RWPE2 (cell line): Measurements from ENCODE around the gene ELOF1.
"Not testable (repeated sequence)": the region's sequence is repeated elsewhere in the genome, so short reads cannot be mapped to it uniquely, and the experiment has no call there.

ENCODE experiments used
- ATAC-seq: fragments of 200-7000 bp; cut with Tn5 transposase; 3 replicates; pipeline ENCODE4 v1.9.1; 2021; ENCODE audit warnings: low read depth
- DNase-seq: peaks from one replicate; pipeline ENCODE4 v3.0.0-alpha.2; 2020; ENCODE audit warnings: low spot score
- H3K27ac ChIP-seq: fragments of 450-650 bp; 2 replicates; pipeline ENCODE4 v1.5.1; 2017; ENCODE audit warnings: mild to moderate bottlenecking; ENCODE audit not compliant: poor library complexity, severe bottlenecking
- H3K27me3 ChIP-seq: fragments of 250-450 bp; sonication (Bioruptor Pico); 2 replicates; pipeline ENCODE4 v1.5.1; 2021; ENCODE audit warnings: mild to moderate bottlenecking, moderate library complexity; ENCODE audit not compliant: insufficient read depth, poor library complexity, severe bottlenecking
- H3K36me3 ChIP-seq: fragments of 250-450 bp; sonication (Bioruptor Pico); 2 replicates; pipeline ENCODE4 v1.5.1; 2020; ENCODE audit warnings: low read depth, mild to moderate bottlenecking, moderate library complexity
- H3K4me1 ChIP-seq: fragments of 250-450 bp; sonication (Bioruptor Pico); 2 replicates; pipeline ENCODE4 v1.5.1; 2021; ENCODE audit warnings: mild to moderate bottlenecking, moderate library complexity; ENCODE audit not compliant: insufficient read depth, poor library complexity, severe bottlenecking
- H3K4me3 ChIP-seq: fragments of 250-450 bp; sonication (Bioruptor Pico); 2 replicates; pipeline ENCODE4 v1.5.1; 2021; ENCODE audit warnings: mild to moderate bottlenecking, moderate library complexity; ENCODE audit not compliant: severe bottlenecking
- H3K9me3 ChIP-seq: fragments of 250-450 bp; sonication (Bioruptor Pico); 2 replicates; pipeline ENCODE4 v1.5.1; 2021; ENCODE audit warnings: mild to moderate bottlenecking, moderate library complexity; ENCODE audit not compliant: severe bottlenecking
- CTCF ChIP-seq: fragments of 450-650 bp; IDR thresholded peaks from one replicate; pipeline ENCODE4 v1.5.1; 2017; ENCODE audit warnings: mild to moderate bottlenecking, moderate library complexity; ENCODE audit not compliant: poor library complexity, severe bottlenecking

ELOF1 gene

DNA sequence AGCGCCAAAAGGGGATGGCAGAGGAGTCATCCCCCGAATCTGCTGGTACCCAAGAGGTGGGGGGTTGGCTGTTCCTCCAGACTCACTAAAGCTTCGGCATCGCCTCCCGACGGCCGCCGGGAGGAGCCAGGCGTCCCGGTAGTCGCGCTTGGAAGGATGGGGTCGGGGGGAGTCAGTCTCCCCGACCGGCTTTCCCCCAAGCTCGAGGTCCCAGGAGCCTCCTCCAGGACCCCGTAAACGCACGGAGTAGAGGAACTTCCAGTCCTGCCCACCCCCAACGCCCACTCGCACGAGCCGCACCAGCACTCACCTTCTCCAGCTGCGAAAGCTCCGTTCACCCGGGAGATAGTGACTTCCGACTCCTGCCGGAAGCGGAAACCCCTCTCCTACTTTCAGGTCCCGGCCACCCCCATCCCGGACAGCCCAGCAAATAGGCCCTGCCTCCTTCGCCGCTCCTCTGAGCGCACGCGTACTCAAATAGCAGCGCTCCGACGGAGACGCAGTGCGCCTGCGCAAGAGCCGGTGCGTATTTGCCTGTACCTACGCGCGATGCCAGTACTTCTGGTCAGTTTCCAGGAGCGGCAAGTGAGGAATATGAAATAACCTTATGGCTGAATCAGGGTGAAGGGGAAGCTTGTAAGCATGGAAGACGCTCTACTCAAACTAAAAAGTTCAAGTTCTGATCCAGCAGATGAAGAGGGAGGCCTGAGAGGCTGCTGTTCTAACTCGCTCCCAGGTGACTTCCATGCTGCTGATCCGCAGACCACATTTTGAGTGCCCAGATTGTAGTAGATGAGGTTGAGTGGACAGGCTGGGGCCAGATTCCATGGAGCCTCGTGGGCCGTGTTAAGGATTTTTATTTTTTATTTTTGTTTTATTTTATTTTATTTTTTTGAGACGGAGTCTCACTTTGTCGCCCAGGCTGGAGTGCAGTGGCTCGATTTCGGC lies at the start of gene ELOF1:
ELOF1 (minus strand) TSS at position 350 of the 948 bp plus-strand sequence. CDS start 4,883 bp downstream, outside the sequence.
- ATAC-seq, result peak; percentile 98
- Histone ChIP-seq H3K4me1 (peaks cover 4% of the 10 kb centered on the region), H3K27ac (peak within 1 kb of the TSS; percentile 22)

GRCh38 chr19:11606484-11606883 lies 47.5 kb upstream of the ELOF1 start:
- Histone ChIP-seq H3K4me1 (no peaks in the 10 kb centered on the region), H3K9me3 (no peaks in the 10 kb centered on the region), H3K36me3 (peaks cover 45% of the 10 kb centered on the region), H3K27ac (no peak overlapping the region), H3K27me3 (no peaks in the 10 kb centered on the region), H3K4me3 (no peak overlapping the region)
- DNase-seq (no peak), ATAC-seq (no peak)
- no peak for TF ChIP-seq CTCF

More for the DNA sequence above, at the start of gene ELOF1:
- Histone ChIP-seq H3K9me3 (no peaks in the 10 kb centered on the region), H3K27me3 (no peaks in the 10 kb centered on the region), H3K4me3 (peak within 1 kb of the TSS; percentile 59), H3K36me3 (peaks cover 3% of the 10 kb centered on the region; the same call in 1 of the 2 replicates)
- peak; percentile 99 for DNase-seq
- peak; percentile 17 for TF ChIP-seq CTCF

- H3K27me3 ChIP-seq, H3K9me3 ChIP-seq, H3K4me3 ChIP-seq, H3K4me1 ChIP-seq, ATAC-seq, H3K27ac ChIP-seq, DNase-seq: not testable (repeated sequence)
- H3K36me3 ChIP-seq, result peaks cover 50% of the 10 kb centered on the region
Measured at GRCh38 chr19:11599704-11600103, 40.7 kb upstream of the ELOF1 start.

DNA sequence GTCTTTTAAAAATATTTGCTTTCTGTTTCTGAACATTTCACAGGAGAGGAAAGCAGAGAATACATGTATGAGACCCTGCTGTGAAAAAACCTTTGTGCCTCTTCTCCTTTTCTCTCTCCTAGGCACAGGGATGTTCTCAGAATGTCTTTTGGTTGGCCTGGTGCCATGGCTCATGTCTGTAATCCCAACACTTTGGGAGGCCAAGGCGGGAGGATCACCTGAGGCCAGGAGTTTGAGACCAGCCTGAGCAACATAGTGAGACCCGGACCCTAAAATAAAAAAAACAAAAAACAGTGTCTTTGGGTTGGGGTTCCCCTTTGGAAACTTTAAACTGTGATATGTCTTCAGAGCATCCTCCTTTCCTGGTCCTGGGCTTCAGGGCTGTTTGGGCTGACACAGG lies 39.7 kb upstream of the ELOF1 start:
- H3K4me3 ChIP-seq, result peak overlapping the region; percentile 96

GRCh38 chr19:11598103-11598483 lies 39.1 kb upstream of the ELOF1 start:
- Histone ChIP-seq H3K9me3 (no peaks in the 10 kb centered on the region), H3K27me3 (no peaks in the 10 kb centered on the region), H3K4me3 (peak overlapping the region; percentile 96), H3K27ac (peak overlapping the region; percentile 61), H3K36me3 (peaks cover 39% of the 10 kb centered on the region), H3K4me1 (peaks cover 4% of the 10 kb centered on the region)
- no peak for TF ChIP-seq CTCF
- ATAC-seq (no peak), DNase-seq (no peak)

More for the DNA sequence above, 39.7 kb upstream of the ELOF1 start:
- Histone ChIP-seq H3K9me3 (no peaks in the 10 kb centered on the region), H3K27ac (no peak overlapping the region), H3K27me3 (no peaks in the 10 kb centered on the region), H3K4me1 (peaks cover 4% of the 10 kb centered on the region), H3K36me3 (peaks cover 41% of the 10 kb centered on the region)
- no peak for ATAC-seq
- no peak for DNase-seq
- no peak for TF ChIP-seq CTCF
